ENCODE data around the gene HMX1. TPM values are rescaled to one million over a fixed set of nuclear protein-coding genes. Genes with fewer than 3 reads are reported as not detected.

HMX1 gene
- total RNA-seq, 2 experiments from 2014 or later = not detected

DNA sequence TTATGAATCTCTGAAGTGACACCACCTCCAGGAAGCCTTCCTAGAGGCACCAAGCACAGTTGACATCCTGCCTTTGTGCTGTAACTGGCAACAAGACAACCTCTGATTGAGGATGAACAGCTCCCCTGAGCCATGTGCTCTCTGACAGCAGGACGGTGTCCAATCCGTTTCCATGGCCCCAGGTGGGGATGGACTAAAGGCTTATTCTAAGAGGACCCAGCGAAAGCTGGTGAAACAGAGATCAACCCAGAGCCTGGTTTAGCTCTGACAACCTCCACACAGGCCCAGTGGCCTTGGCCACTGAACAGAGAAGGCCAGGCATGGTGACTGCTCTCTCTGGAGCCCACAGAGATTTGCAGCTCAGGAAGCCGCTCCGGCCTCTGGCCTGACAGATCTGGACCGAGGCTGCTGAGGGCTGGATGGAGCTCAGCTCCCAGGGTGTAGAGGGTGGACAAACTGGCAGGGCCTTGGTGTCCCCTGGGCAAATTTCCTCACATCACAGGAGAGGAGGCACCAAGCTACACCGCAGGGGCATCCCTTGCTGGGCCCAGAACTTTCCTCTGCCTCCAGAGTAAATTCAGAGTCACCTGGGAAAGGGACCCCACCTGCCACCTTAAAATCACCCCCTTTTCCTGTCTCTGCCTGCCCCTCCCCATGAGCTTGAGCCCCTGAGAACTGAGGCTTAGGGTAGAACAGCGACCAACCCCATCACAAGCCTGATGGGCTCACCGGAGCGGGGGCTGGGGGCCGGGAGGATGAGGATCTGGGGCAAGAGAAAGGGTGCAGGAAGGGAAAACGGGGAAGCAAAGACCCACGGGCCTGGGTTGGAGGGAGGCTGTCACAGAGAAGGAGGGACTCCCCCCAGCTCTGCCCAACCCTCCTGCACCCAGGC lies 40.2 kb downstream of the HMX1 start:
- Mint-ChIP-seq H3K4me3 (no peak overlapping the region), H3K4me1 (ENCODE audit: low read depth) (no peaks in the 10 kb centered on the region), H3K36me3 (no peaks in the 10 kb centered on the region), H3K27ac (no peak overlapping the region), H3K27me3 (peaks cover 5% of the 10 kb centered on the region), H3K9me3 (no peaks in the 10 kb centered on the region)
- CTCF ChIA-PET = no interaction called here
- POLR2A ChIA-PET = no interaction called here
- intact Hi-C loops (cut with micrococcal nuclease) = no loop called here
- no peak for DNase-seq

DNA sequence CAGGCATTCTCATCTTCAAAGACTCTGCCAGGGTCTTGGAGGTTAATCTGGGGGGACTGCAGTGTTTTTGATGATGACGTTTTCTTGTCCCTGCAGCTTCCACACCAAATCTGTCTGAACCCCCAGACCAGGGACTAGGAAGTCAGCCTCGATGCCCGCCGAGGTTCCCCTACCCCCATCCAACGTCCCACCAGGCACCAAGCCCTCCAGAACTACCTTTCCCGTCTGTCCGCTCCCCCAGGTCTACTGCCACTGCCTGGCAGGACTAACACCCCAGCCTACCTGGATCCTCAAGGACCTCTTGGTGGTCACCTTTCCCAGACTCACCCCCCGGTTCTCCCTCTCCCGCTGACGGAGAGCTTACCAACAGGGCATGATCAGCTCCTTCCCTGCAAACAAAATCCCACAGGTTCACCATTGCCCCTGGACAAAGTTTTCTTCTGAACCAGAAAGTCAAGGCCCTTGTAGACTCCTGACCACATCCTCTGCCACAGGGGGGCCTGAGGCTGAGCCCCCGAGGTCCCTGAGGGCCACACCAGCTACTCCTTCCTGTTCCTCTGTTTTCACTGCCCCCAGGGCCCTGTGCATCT lies 40.9 kb downstream of the HMX1 start:
- CTCF ChIA-PET = no interaction called here
- Mint-ChIP-seq H3K36me3 (no peaks in the 10 kb centered on the region), H3K27ac (no peak overlapping the region)

DNA sequence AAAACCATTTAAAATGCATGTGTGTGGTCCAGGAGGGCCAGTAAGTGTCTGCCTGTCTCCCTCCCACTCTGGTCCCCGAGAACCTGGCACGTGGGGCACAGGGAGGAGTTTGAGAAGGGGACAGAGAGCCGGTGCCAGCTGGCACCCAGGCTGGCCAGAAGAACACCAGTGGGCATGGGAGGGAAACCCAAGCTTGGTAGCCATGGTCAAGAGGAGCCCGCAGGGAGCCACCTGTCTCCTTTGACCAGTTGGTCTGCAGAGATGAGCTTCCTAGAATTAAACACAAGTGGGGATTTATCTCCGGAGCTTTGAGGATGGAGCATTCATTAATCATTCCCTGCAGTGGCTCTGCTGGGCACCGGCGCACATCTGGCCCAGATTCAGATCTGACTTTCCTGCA lies 41.6 kb downstream of the HMX1 start:
- no peak overlapping the region for H3K27ac Mint-ChIP-seq
- H3K36me3 Mint-ChIP-seq = no peaks in the 10 kb centered on the region
- H3K9me3 Mint-ChIP-seq = no peaks in the 10 kb centered on the region
- H3K4me3 Mint-ChIP-seq = no peak overlapping the region
- DNase-seq = no peak
- intact Hi-C loops (cut with micrococcal nuclease) = no loop called here
- peaks cover 1% of the 10 kb centered on the region for H3K27me3 Mint-ChIP-seq
- ChIA-PET CTCF (no interaction called here), POLR2A (no interaction called here)
- H3K4me1 Mint-ChIP-seq (ENCODE audit: low read depth) = no peaks in the 10 kb centered on the region

More for the DNA sequence above, 40.9 kb downstream of the HMX1 start:
- intact Hi-C loops (cut with micrococcal nuclease) = no loop called here
- Mint-ChIP-seq H3K9me3 (no peaks in the 10 kb centered on the region), H3K27me3 (peaks cover 5% of the 10 kb centered on the region), H3K4me3 (no peak overlapping the region), H3K4me1 (ENCODE audit: low read depth) (no peaks in the 10 kb centered on the region)
- POLR2A ChIA-PET = no interaction called here
- DNase-seq = no peak

DNA sequence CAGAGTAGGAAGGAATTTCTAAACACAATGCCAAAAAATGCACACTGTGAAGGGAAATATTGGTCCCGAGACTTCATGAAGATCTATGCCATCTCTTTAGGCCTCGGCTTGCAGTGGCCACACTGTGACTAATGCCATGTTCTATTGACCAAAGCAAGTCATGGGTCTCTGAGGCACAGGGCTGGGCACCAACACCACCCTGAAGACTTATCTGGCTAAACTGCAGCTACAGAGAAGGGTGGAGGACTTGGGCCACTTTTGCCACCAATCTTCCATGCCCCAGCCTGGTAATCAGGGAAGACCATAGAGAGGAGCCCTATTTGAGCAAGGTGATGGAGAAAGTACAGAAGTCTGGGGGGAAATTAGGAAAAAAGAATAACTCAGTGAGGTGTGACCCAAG lies 42.1 kb downstream of the HMX1 start:
- H3K36me3 Mint-ChIP-seq = no peaks in the 10 kb centered on the region
- intact Hi-C loops (cut with micrococcal nuclease) = no loop called here

DNA sequence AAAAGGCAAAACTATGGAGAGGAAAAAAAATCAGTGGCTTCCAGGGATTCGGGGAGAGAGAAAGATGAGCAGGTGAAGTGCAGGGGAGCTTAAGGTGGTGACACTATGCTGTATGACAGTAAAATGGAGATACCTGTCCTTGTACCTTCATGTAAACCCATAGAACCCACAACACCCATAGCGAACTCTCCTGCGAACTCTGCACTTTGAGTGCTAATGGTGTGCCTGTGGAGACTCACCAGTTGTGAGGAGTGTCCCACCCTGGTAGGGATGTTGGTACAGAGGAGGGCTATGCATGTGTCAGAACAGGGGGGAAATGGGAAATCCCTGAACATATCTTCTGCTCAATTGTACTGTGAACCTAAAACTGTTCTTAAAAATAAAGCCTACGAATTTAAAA lies 42.8 kb downstream of the HMX1 start:
- H3K9me3 Mint-ChIP-seq = no peaks in the 10 kb centered on the region
- H3K27me3 Mint-ChIP-seq = peaks cover 1% of the 10 kb centered on the region
- no peaks in the 10 kb centered on the region for H3K36me3 Mint-ChIP-seq
- no peak overlapping the region for H3K27ac Mint-ChIP-seq
- intact Hi-C loops (cut with micrococcal nuclease) = no loop called here
- ChIA-PET POLR2A (interaction anchor here (0.9 kb wide), 1 partner anchor 10 kb away, joined by 3 read pairs; no protein-coding TSS in a partner anchor), CTCF (no interaction called here)
- H3K4me1 Mint-ChIP-seq (ENCODE audit: low read depth) = no peaks in the 10 kb centered on the region
- no peak overlapping the region for H3K4me3 Mint-ChIP-seq
- no peak for DNase-seq

More for the DNA sequence above, 42.1 kb downstream of the HMX1 start:
- DNase-seq = no peak
- no peak overlapping the region for H3K4me3 Mint-ChIP-seq
- CTCF ChIA-PET = no interaction called here
- no peaks in the 10 kb centered on the region for H3K9me3 Mint-ChIP-seq
- H3K4me1 Mint-ChIP-seq (ENCODE audit: low read depth) = no peaks in the 10 kb centered on the region
- peaks cover 1% of the 10 kb centered on the region for H3K27me3 Mint-ChIP-seq
- H3K27ac Mint-ChIP-seq = no peak overlapping the region
- POLR2A ChIA-PET = no interaction called here

DNA sequence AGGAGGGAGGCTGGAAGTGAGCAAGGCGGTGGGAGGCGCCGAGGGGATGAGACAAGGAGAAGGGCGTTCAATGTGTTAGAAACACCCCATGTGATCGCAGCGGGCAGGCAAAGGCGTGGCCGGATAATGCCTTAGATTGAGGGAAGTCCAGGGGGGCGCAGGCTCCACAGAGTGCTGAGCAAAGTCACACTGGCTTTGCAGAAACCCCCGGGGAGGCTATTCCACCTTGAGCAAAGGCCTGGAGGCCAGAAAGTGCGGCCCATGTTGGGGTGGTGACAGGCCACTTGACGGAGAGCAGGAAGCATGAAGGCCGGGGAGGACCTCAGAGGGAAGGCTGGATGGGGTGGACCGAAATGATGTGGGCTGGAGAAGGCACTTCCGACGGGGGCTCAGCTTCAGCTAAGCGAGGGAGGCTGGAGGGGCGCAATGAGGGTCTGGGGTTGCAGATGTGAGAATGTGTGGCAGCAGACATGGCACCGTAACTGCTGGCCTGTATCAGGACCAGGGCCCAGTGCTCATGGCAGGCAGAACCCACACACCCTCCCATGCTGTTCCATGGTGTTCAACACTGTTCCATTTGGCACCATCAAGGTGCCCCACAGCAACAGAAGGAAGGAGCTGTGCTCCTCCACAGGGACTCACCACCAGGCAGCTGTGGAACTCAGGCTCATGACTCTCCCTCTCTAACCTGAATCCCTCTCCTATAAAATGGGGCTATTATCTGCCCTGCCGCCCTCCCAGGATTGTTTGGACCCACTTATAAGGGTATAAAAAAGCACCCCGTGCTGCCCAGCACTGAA lies 50.3 kb downstream of the HMX1 start:
- POLR2A ChIA-PET = no interaction called here
- H3K36me3 Mint-ChIP-seq = no peaks in the 10 kb centered on the region
- H3K9me3 Mint-ChIP-seq = no peaks in the 10 kb centered on the region
- peaks cover 5% of the 10 kb centered on the region for H3K27me3 Mint-ChIP-seq
- no peak for DNase-seq
- intact Hi-C loops (cut with micrococcal nuclease) = no loop called here
- no peak overlapping the region for H3K27ac Mint-ChIP-seq
- no peak overlapping the region for H3K4me3 Mint-ChIP-seq
- CTCF ChIA-PET = no interaction called here
- no peaks in the 10 kb centered on the region for H3K4me1 Mint-ChIP-seq (ENCODE audit: low read depth)

DNA sequence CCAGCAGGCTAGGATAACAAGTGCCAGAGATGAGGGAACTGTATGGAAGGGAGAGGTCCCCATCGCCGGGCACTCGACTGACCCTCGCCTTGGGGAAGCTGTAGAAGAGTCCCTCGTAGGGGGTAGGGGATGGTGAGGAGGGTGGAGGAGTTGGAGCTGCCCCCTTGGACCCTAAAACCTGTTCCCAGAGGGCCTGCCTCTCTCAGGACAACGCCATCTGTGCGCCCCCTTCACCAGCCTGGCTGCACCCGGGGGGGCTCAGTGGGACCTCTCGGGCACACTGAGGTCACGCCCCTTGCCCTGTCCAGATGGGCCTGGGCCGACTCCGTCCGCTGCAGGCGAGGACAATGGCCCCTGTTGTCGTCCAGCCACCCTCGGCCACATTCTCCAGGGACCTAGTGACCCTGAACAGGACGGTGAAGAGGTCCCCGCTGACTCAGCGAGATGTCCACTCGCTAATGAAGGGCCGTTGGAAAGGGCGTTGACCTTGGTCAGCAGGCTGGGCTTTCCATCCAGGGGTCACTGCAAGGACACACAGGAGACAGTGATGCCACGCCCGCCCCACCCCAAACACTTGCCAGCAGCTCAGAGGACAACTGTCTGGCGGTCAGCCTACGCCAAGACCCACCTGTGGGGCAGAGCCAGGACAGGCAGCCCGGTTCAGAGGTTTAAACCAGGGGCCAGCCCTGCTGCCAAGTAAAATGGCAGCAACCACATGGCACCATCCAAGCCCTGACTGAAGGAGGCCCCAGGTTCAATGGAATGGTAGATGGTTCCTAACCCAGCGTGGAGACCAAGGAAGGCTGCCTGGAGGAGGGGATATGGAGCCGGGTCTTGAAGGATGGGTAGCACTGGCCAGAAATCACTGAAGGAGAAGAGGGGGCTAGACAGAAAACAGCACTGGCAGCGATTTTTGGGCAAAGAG lies 51.2 kb downstream of the HMX1 start:
- H3K27ac Mint-ChIP-seq = no peak overlapping the region
- no peaks in the 10 kb centered on the region for H3K4me1 Mint-ChIP-seq (ENCODE audit: low read depth)
- no peak overlapping the region for H3K4me3 Mint-ChIP-seq
- CTCF ChIA-PET = no interaction called here
- POLR2A ChIA-PET = no interaction called here
- H3K27me3 Mint-ChIP-seq = peaks cover 5% of the 10 kb centered on the region
- no peaks in the 10 kb centered on the region for H3K36me3 Mint-ChIP-seq
- DNase-seq = no peak
- intact Hi-C loops (cut with micrococcal nuclease) = no loop called here
- H3K9me3 Mint-ChIP-seq = no peaks in the 10 kb centered on the region

DNA sequence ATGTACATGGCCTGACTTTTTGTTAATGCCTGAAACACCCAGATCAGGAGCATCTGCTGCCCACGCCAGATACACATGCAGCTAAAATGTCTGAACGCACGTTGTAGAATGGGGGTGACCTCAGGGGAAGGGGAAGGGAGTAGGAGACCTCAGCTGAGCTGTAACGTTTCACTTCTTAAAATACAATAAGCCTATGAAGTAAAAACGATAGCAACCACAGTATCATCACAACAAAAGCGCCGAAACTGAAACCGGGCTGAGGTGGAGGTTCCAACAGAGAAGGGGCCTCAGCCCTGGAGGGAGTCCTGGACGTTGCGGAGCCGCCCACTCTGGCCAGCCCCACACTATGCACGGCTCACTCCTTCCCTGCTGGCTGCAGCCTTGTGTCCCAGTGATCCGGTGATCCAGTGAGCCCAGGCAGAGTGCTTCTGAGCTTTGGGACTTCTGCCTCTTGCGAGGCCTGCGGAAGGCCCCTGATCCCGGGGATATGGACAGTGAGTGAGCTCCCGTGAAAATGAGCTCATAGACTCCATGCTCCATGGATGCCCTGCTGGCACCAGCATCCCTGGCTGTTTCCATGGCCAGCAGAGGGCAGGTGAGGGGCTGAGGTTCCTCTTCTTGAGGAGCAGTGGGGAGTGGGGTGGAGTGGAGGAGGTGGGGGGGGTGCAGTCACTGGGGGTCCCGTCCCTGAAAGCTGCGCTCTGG lies 52.0 kb downstream of the HMX1 start:
- Mint-ChIP-seq H3K4me1 (ENCODE audit: low read depth) (no peaks in the 10 kb centered on the region), H3K27me3 (peaks cover 5% of the 10 kb centered on the region), H3K36me3 (no peaks in the 10 kb centered on the region), H3K27ac (no peak overlapping the region), H3K9me3 (no peaks in the 10 kb centered on the region), H3K4me3 (no peak overlapping the region)
- intact Hi-C loops (cut with micrococcal nuclease) = no loop called here
- ChIA-PET CTCF (no interaction called here), POLR2A (interaction anchor here (1.0 kb wide), 1 partner anchor 9 kb away, joined by 3 read pairs; no protein-coding TSS in a partner anchor)
- DNase-seq = no peak

DNA sequence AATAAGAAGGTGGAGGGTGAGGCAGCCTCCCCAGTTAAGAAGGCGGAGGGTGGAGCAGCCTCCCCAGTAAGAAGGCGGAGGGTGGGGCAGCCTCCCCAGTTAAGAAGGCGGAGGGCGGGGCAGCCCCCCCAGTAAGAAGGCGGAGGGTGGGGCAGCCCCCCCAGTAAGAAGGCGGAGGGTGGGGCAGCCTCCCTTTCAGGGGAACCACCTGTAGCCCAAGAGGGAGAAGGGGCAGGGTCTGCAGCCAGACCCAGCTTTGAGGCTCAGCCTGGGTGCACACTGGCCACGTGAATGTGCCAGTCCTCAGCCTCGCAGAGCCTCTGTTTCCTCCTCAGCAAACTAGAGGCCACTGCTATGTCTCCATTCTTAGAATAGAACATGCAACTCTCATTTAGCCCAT lies 52.6 kb downstream of the HMX1 start:
- H3K36me3 Mint-ChIP-seq = no peaks in the 10 kb centered on the region
- intact Hi-C loops (cut with micrococcal nuclease) = no loop called here
- peaks cover 5% of the 10 kb centered on the region for H3K27me3 Mint-ChIP-seq
- no peak overlapping the region for H3K27ac Mint-ChIP-seq
- ChIA-PET POLR2A (interaction anchor here (1.0 kb wide), 1 partner anchor 10 kb away, joined by 3 read pairs; no protein-coding TSS in a partner anchor), CTCF (no interaction called here)
- no peaks in the 10 kb centered on the region for H3K4me1 Mint-ChIP-seq (ENCODE audit: low read depth)
- DNase-seq = no peak
- no peaks in the 10 kb centered on the region for H3K9me3 Mint-ChIP-seq
- H3K4me3 Mint-ChIP-seq = no peak overlapping the region

DNA sequence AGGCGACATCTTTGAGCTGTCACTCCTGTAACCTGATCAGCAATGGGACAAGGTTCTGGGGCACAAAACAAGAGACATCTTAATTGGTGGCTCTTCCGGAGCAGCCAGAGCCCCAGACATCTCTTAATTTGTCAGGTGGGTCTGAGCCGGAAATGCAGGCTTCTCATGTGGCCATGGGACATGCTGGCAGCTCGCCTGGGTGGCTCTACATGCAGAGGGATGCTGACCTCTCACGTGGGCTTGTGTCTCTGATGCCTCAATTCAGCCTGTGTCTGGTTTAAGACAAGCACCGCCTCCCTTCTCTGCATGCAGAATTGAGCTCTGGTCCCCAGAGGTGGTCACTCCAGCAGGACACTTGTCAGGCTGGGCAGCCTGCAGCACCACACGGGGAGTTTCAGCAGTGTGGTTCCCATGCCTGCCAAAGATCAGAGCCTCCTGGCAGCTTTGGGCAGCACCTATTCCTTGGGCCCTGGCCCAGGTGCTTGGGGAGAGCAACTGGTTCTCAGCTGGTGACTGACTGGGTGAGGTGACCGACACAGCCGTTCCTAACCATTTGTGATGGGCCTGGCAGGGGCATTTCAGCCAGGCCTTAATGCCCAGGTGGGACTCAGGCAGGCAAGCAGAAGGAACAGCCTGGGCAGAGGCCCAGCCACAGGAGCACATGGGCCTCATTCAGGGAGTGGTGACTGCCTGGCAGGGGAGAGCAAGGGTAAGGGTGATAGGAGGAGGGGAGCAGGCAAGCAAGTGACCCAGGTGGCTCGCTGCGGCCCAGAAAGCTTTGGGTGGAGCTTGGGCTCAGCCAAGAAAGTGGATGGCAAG lies 53.4 kb downstream of the HMX1 start:
- H3K9me3 Mint-ChIP-seq = no peaks in the 10 kb centered on the region
- no peak for DNase-seq
- no peak overlapping the region for H3K27ac Mint-ChIP-seq
- H3K27me3 Mint-ChIP-seq = peaks cover 5% of the 10 kb centered on the region
- no peaks in the 10 kb centered on the region for H3K4me1 Mint-ChIP-seq (ENCODE audit: low read depth)
- POLR2A ChIA-PET = interaction anchor here (1.0 kb wide), 1 partner anchor 10 kb away, joined by 3 read pairs; no protein-coding TSS in a partner anchor
- no peak overlapping the region for H3K4me3 Mint-ChIP-seq
- no peaks in the 10 kb centered on the region for H3K36me3 Mint-ChIP-seq
- intact Hi-C loops (cut with micrococcal nuclease) = no loop called here
- CTCF ChIA-PET = interaction anchor here (1.7 kb wide), 1 partner anchor 23 kb away, joined by 5 read pairs; no protein-coding TSS in a partner anchor

DNA sequence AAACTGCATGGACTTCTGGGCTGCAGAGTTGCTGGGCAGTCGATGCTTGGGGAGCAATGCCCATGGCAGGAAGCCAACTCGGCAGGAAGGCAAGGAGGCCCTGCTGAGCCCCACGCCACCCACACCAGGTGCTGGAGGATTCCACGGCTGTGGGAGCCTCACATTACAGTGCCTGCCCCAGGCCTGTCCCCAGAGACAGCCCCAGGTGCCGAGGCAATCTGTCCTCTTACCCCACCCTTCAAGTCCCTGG lies 53.9 kb downstream of the HMX1 start:
- Mint-ChIP-seq H3K4me1 (ENCODE audit: low read depth) (no peaks in the 10 kb centered on the region), H3K36me3 (no peaks in the 10 kb centered on the region), H3K9me3 (no peaks in the 10 kb centered on the region), H3K27me3 (peaks cover 5% of the 10 kb centered on the region), H3K4me3 (no peak overlapping the region), H3K27ac (no peak overlapping the region)
- CTCF ChIA-PET = interaction anchor here (1.7 kb wide), 1 partner anchor 22 kb away, joined by 5 read pairs; no protein-coding TSS in a partner anchor
- no peak for DNase-seq
- POLR2A ChIA-PET = no interaction called here
- intact Hi-C loops (cut with micrococcal nuclease) = no loop called here

Measured in activated CD4-positive, alpha-beta memory T cell treated with anti-CD3 and anti-CD28 coated beads for 36 hours (primary cell).